Activated gamma-delta T cell treated with anti-CD3 and anti-CD28 coated beads, Interleukin-2, amount 50 U/mL, for 16 hours (primary cell): ENCODE measurements around the gene IL7R.

Experiments
- DNase-seq: peaks from one replicate; pipeline ENCODE4 v3.0.0-alpha.2; 2020; ENCODE audit warnings: low read depth

The IL7R gene

GRCh38 chr5:35904443-35905132, 47.9 kb downstream of the IL7R start:
- DNase-seq = no peak

- no peak for DNase-seq
These were observed 51.5 kb downstream of the IL7R start for GRCh38 chr5:35908228-35908627.

- no peak for DNase-seq
These were observed 52.1 kb downstream of the IL7R start for GRCh38 chr5:35908814-35909213.

GRCh38 chr5:35919191-35919590, 62.5 kb downstream of the IL7R start:
- no peak for DNase-seq

- no peak for DNase-seq
These were observed 64.2 kb downstream of the IL7R start for GRCh38 chr5:35920890-35921289.

GRCh38 chr5:35921930-35922329, 65.2 kb downstream of the IL7R start:
- no peak for DNase-seq

GRCh38 chr5:35922468-35922867, 65.8 kb downstream of the IL7R start:
- no peak for DNase-seq

GRCh38 chr5:35924122-35924949, 67.6 kb downstream of the IL7R start:
- no peak for DNase-seq

- peak; percentile 72 for DNase-seq
These were observed 68.4 kb downstream of the IL7R start for GRCh38 chr5:35924950-35925722.

- peak; percentile 54 for DNase-seq
These were observed 69.8 kb downstream of the IL7R start for GRCh38 chr5:35926389-35927051.
